Measurements from ENCODE around the gene CAMK1D.

- no peak for TF ChIP-seq CTCF (IDR thresholded peaks at IDR 0.05)
- TF ChIP-seq POLR2AphosphoS5 (IDR thresholded peaks at IDR 0.05): peak; percentile 52 to 61 (median 58)
- no peak for TF ChIP-seq POLR2A (IDR thresholded peaks at IDR 0.05)
- TF ChIP-seq EP300 (IDR thresholded peaks at IDR 0.05; ENCODE audit: low read depth): no peak
These were observed 495.6 kb downstream of the CAMK1D start for GRCh38 chr10:12844811-12845483.
